ENCODE measurements around the gene PTCD1.
A peak's percentile ranks its signal among the peaks of the same experiment; 100 is the strongest.

The PTCD1 gene

DNA sequence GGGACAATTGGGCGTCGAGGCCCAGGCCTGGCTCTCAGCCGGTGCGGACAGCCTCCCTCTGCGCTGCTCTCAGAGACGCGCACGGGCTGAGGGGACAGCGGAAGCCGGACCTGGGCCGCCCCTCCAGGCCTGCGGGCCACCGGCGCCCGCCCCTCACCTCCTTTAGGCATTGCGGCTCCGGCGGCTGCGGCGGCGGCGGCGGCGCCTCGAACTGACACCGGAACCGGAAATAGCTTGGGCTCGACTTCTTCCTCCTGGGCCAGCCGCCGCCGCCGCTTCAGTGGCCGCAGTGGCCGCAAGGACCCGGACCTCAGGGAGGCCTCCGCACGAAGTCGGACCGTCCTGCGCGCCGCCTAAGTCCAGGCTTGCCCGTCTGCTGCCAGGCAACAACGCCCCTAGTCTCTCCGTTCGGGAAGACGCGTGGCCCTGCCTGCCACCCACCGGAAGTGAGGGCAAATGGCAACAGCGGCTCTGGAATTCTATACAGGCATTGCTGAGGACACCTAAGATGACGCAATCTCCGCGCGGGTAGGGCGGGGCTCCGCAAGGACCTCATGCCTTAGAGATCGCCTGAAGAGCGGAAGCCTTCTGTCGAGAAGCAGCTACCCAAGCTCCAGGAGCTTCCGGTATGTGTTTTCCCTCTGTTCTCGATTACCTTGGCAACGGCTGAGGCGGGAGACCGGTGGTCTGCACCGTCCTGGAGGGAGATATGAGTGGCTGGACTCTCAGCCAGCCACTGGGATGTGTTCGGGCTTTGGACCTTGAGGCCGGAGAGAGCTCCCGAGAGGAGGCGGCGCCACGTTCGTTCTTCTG, 30.0 kb downstream of the PTCD1 start, which contains the start of the genes BUD31 and PDAP1:
TSS of gene BUD31 (plus strand) at position 591 of the 813 bp plus-strand sequence. CDS start 2,124 bp downstream, outside the sequence.
TSS of gene PDAP1 (minus strand) at position 219 of the 813 bp plus-strand sequence. CDS start at position 170, 49 bp downstream.
- H3K9me3 ChIP-seq (ENCODE audit: control insufficient read depth, low read length): no peaks in the 10 kb centered on the region
- WGBS, 2 experiments (ENCODE audit: insufficient coverage in 2 of 2): 0% methylated on average over 52 to 67 of the region's 72 CpGs
- H3K36me3 ChIP-seq (ENCODE audit: control insufficient read depth, insufficient read depth, low read length): peaks cover 60% of the 10 kb centered on the region
- peak within 1 kb of the TSS; percentile 100 for H3K27ac ChIP-seq (ENCODE audit: low read depth, low read length, severe bottlenecking)
- peaks cover 10% of the 10 kb centered on the region for H3K4me1 ChIP-seq (ENCODE audit: control insufficient read depth, insufficient read depth, low read length, poor library complexity, severe bottlenecking)
- peak within 1 kb of the TSS; percentile 91 for H3K4me3 ChIP-seq (ENCODE audit: extremely low read depth, insufficient read depth, low read length, poor library complexity, severe bottlenecking)

DNA sequence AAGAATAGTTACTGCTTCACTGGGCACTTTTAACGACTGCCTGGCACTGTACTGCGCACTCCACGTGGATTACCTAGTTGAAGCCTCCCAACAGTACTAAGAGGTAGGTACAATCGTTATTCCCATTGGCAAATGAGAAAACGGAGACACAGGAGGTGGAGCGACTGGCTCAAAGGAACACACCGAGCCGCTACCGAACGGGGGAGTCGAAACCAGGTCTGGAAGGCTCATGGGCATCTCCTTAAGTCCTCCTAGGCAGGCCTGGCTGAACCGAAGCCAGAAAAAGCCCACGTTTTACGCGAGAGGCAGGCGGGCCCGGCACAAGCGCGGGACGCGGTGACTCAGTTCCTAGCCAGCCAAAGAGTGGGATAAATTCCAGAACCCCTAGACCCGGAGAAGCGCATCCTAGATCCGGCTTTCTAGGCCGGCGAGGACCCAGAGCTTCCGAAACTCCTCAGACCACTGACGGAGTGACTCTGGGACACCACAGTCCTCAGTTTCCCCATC, 30.7 kb downstream of the PTCD1 start:
- no peaks in the 10 kb centered on the region for H3K9me3 ChIP-seq (ENCODE audit: control insufficient read depth, low read length)
- H3K36me3 ChIP-seq (ENCODE audit: control insufficient read depth, insufficient read depth, low read length): peaks cover 60% of the 10 kb centered on the region
- peak overlapping the region; percentile 100 for H3K27ac ChIP-seq (ENCODE audit: low read depth, low read length, severe bottlenecking)
- 0 to 1% methylated on average over 28 of the region's 28 CpGs for WGBS, 2 experiments (ENCODE audit: insufficient coverage in 2 of 2)
- H3K4me1 ChIP-seq (ENCODE audit: control insufficient read depth, insufficient read depth, low read length, poor library complexity, severe bottlenecking): peaks cover 10% of the 10 kb centered on the region
- H3K4me3 ChIP-seq (ENCODE audit: extremely low read depth, insufficient read depth, low read length, poor library complexity, severe bottlenecking): peak overlapping the region; percentile 91

DNA sequence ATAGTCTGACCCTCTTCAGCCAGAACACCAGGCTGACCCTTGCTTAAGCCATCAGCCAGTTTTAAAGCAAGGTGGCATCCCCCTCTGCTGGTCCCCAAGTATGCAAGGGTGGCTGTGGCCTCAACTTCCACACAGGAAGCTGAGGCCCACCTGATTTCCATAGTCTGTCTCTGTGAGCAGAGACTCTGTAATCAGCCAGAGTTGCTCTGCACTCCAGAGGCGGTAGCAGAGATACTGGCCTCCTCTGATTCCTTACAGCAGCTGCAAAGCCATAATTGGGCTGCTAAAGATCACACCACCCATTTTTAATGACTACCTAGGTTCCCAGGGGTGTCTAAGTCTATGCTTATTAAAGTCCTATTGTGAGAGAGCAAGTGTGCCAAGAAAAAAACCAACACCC, 32.0 kb downstream of the PTCD1 start:
- 86 to 100% methylated on average over 1 of the region's 1 CpG for WGBS, 2 experiments (ENCODE audit: insufficient coverage in 2 of 2)
- Histone ChIP-seq H3K4me1 (ENCODE audit: control insufficient read depth, insufficient read depth, low read length, poor library complexity, severe bottlenecking) (peaks cover 10% of the 10 kb centered on the region), H3K9me3 (ENCODE audit: control insufficient read depth, low read length) (no peaks in the 10 kb centered on the region), H3K36me3 (ENCODE audit: control insufficient read depth, insufficient read depth, low read length) (peaks cover 58% of the 10 kb centered on the region), H3K4me3 (ENCODE audit: extremely low read depth, insufficient read depth, low read length, poor library complexity, severe bottlenecking) (peak overlapping the region; percentile 91), H3K27ac (ENCODE audit: low read depth, low read length, severe bottlenecking) (no peak overlapping the region)

DNA sequence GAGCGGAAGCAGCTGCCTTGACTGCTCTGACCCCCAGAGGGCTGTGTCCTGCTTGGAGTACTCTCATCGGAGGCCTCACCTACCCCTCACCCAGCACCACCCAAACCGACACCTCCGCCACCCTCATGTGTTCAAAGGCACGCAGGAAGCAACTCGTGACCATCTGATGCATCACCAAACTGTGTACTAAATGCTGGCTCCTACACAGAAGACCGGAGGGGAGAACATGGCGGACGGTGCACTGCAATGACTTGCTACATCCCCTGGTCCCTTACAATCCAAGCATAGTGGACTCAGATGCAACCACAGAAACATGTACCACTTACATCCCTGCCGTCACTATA, 33.6 kb downstream of the PTCD1 start:
- Histone ChIP-seq H3K36me3 (ENCODE audit: control insufficient read depth, insufficient read depth, low read length) (peaks cover 58% of the 10 kb centered on the region), H3K4me1 (ENCODE audit: control insufficient read depth, insufficient read depth, low read length, poor library complexity, severe bottlenecking) (peaks cover 10% of the 10 kb centered on the region), H3K27ac (ENCODE audit: low read depth, low read length, severe bottlenecking) (no peak overlapping the region), H3K9me3 (ENCODE audit: control insufficient read depth, low read length) (no peaks in the 10 kb centered on the region), H3K4me3 (ENCODE audit: extremely low read depth, insufficient read depth, low read length, poor library complexity, severe bottlenecking) (no peak overlapping the region)
- 88 to 91% methylated on average over 7 to 8 of the region's 10 CpGs for WGBS, 2 experiments (ENCODE audit: insufficient coverage in 2 of 2)

DNA sequence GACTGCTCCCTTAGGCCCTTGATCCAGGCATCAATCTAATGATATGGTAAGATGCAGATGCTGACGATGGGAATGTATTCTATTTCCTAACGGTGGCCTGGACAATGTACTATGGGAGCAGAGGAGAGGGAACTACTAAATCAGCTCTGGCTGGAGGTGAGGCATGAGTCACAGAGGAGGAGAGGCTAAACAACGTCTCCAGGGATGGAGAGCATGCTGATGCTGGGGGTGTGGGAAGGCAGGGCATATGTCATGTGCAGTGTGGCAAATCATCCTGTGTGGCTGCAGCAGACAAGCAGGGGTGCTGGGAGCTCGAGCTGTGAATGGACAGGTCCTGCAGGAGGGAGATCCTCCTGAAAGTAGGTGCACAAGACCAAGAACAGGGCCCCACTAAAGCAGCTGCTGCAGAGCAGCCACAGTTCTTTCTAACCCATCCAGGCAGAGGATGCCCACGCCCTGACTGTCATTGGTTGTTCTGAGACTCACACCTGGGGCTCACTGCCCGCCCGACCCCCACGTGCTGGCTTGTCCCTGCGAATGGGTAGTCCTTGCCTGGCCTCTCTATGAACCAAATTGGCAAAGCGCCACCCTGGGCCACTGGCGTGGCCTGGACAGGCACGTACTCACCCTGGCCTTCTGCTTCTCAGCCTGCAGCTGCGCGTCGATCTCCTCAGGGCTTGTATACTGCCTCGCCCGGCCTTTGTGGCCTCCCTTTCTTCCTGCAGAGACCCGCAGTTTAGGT, 34.2 kb downstream of the PTCD1 start:
- H3K4me3 ChIP-seq (ENCODE audit: extremely low read depth, insufficient read depth, low read length, poor library complexity, severe bottlenecking): no peak overlapping the region
- H3K9me3 ChIP-seq (ENCODE audit: control insufficient read depth, low read length): no peaks in the 10 kb centered on the region
- no peak overlapping the region for H3K27ac ChIP-seq (ENCODE audit: low read depth, low read length, severe bottlenecking)
- WGBS, 2 experiments (ENCODE audit: insufficient coverage in 2 of 2): 95% methylated on average over 16 to 17 of the region's 18 CpGs
- peaks cover 64% of the 10 kb centered on the region for H3K36me3 ChIP-seq (ENCODE audit: control insufficient read depth, insufficient read depth, low read length)
- peaks cover 10% of the 10 kb centered on the region for H3K4me1 ChIP-seq (ENCODE audit: control insufficient read depth, insufficient read depth, low read length, poor library complexity, severe bottlenecking)

DNA sequence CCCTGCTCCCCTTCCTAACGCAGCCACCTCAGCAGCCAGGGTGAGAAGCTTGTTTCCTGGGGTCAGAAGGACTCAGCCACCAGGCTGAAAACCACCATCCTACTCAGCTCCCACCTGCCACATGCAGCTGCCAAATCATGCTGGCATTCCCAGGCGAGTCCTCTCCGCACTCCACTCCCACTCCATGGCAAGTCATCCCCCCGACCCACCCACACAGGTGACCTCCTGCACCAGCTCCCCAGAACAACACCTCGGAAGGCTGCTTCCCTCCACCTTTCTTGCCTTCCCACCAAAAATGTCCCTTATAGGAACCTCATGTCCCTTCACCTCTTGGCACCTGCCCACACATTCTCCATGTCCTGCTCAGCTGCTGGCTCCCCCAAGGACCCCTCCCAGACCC, 34.8 kb downstream of the PTCD1 start:
- peaks cover 10% of the 10 kb centered on the region for H3K4me1 ChIP-seq (ENCODE audit: control insufficient read depth, insufficient read depth, low read length, poor library complexity, severe bottlenecking)
- H3K27ac ChIP-seq (ENCODE audit: low read depth, low read length, severe bottlenecking): no peak overlapping the region
- H3K36me3 ChIP-seq (ENCODE audit: control insufficient read depth, insufficient read depth, low read length): peaks cover 70% of the 10 kb centered on the region
- WGBS, 2 experiments (ENCODE audit: insufficient coverage in 2 of 2): 94 to 100% methylated on average over 4 to 5 of the region's 5 CpGs
- H3K4me3 ChIP-seq (ENCODE audit: extremely low read depth, insufficient read depth, low read length, poor library complexity, severe bottlenecking): no peak overlapping the region
- H3K9me3 ChIP-seq (ENCODE audit: control insufficient read depth, low read length): no peaks in the 10 kb centered on the region

DNA sequence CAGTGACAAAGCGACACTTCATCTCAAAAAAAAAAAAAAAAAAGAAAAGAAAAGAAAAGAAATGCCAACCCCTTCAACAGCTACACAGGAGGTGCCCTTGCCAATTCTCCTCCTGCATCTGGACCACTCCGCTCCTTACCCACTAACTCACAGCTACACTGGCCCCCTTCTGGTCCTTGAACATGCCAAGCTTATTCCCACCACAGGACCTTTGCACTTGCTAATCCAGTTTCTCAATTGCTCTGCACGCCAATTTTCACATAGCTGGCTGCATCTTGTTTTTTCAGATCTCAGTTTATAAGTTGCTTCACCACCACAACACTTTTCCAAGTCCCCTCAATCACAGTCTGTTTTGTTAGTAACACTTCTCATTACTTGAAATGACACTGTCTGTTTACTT, 35.7 kb downstream of the PTCD1 start:
- WGBS, 2 experiments (ENCODE audit: insufficient coverage in 2 of 2): 93 to 100% methylated on average over 2 of the region's 3 CpGs
- Histone ChIP-seq H3K4me1 (ENCODE audit: control insufficient read depth, insufficient read depth, low read length, poor library complexity, severe bottlenecking) (peaks cover 10% of the 10 kb centered on the region), H3K9me3 (ENCODE audit: control insufficient read depth, low read length) (no peaks in the 10 kb centered on the region), H3K36me3 (ENCODE audit: control insufficient read depth, insufficient read depth, low read length) (peaks cover 79% of the 10 kb centered on the region), H3K4me3 (ENCODE audit: extremely low read depth, insufficient read depth, low read length, poor library complexity, severe bottlenecking) (no peak overlapping the region), H3K27ac (ENCODE audit: low read depth, low read length, severe bottlenecking) (no peak overlapping the region)

DNA sequence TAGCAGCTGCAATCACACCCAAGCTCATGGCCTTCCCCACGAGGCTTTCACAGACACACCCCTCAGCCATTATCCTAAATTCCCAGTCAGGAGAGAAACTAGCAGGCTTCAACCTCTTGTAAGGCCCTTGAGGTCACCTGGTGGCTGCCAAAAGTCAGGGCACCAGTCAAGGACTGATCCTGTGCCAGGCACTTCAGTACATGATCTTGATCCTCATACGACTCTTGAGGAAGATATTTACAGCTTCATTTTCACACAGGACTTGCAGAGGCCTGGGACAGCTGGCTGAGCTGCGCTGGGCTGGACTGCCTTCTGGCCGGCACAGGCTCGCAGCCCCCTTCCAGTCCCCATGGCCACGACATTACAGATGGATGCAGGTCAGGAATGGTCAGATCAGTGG, 39.0 kb downstream of the PTCD1 start:
- no peaks in the 10 kb centered on the region for H3K9me3 ChIP-seq (ENCODE audit: control insufficient read depth, low read length)
- peaks cover 93% of the 10 kb centered on the region for H3K36me3 ChIP-seq (ENCODE audit: control insufficient read depth, insufficient read depth, low read length)
- H3K27ac ChIP-seq (ENCODE audit: low read depth, low read length, severe bottlenecking): no peak overlapping the region
- WGBS, 2 experiments (ENCODE audit: insufficient coverage in 2 of 2): 79 to 100% methylated on average over 2 to 5 of the region's 6 CpGs
- peaks cover 2% of the 10 kb centered on the region for H3K4me1 ChIP-seq (ENCODE audit: control insufficient read depth, insufficient read depth, low read length, poor library complexity, severe bottlenecking)
- H3K4me3 ChIP-seq (ENCODE audit: extremely low read depth, insufficient read depth, low read length, poor library complexity, severe bottlenecking): no peak overlapping the region

DNA sequence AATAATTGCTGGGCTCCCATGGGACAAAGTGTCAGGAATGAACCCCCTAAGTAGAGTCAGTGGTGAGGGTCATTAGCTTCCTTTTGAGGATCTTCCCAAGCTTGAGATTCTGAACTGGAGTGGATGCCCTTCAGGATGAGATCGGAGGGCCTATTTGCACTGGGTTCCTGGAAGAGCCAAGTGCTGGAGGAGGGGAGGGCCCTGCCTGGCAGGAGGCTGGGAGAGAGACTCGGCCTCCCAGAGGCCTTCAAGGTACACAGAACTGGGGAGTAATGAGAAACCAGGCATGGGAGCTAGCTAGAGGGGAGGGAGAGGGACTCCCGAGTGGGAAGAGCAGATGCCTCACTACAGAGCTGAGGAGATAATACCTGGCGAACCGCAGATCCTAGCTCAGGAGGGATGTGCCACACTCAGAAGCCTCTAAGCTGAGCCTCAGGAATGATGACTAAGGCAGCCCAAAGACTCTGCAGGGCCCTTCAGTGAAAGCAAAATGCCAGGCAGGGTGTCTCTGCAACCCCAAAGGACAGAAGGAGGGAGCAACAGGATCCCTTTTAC, 39.6 kb downstream of the PTCD1 start:
- H3K27ac ChIP-seq (ENCODE audit: low read depth, low read length, severe bottlenecking): no peak overlapping the region
- 92% methylated on average over 4 to 5 of the region's 5 CpGs for whole genome bisulfite sequencing, 2 experiments (ENCODE audit: insufficient coverage in 2 of 2)
- peaks cover 93% of the 10 kb centered on the region for H3K36me3 ChIP-seq (ENCODE audit: control insufficient read depth, insufficient read depth, low read length)
- H3K4me3 ChIP-seq (ENCODE audit: extremely low read depth, insufficient read depth, low read length, poor library complexity, severe bottlenecking): no peak overlapping the region
- peaks cover 2% of the 10 kb centered on the region for H3K4me1 ChIP-seq (ENCODE audit: control insufficient read depth, insufficient read depth, low read length, poor library complexity, severe bottlenecking)
- H3K9me3 ChIP-seq (ENCODE audit: control insufficient read depth, low read length): no peaks in the 10 kb centered on the region

DNA sequence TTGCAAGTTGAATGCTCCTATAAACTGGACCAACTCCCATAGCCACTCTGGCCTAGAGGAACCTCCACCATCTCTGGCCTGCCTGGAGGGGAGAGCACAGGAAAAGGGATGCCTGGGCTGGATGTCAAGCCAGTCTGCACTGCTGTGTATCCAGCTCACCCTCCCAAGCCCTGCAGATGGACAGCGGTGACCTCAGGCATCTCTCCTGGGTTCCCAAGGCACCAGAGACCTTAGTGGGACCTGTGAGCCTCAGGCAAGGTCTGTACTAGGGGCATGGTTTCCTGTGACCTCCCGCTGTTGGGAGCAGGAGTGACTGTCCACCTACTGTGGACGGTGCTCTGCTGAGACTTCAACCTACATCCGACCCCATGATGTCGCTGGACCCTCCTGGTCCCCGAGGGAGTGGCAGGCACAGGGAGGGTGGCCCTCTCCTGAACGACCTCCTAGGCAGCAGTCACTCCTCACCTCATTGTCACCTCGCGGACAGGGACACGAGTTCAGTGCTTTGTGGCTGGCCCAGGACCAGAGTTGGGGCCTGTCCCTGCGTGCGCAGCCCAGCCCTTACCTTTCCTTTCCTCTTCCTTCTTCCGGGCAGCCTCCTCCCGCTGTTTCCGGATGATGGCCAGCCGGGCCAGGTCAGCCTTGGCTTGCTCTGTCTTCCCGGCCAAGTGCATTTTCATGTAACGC, 41.2 kb downstream of the PTCD1 start:
- Histone ChIP-seq H3K4me3 (ENCODE audit: extremely low read depth, insufficient read depth, low read length, poor library complexity, severe bottlenecking) (no peak overlapping the region), H3K36me3 (ENCODE audit: control insufficient read depth, insufficient read depth, low read length) (peaks cover 85% of the 10 kb centered on the region), H3K27ac (ENCODE audit: low read depth, low read length, severe bottlenecking) (no peak overlapping the region), H3K4me1 (ENCODE audit: control insufficient read depth, insufficient read depth, low read length, poor library complexity, severe bottlenecking) (peaks cover 12% of the 10 kb centered on the region), H3K9me3 (ENCODE audit: control insufficient read depth, low read length) (no peaks in the 10 kb centered on the region)
- 95 to 97% methylated on average over 10 to 14 of the region's 18 CpGs for WGBS, 2 experiments (ENCODE audit: insufficient coverage in 2 of 2)

Data from mesodermal cell (in vitro differentiated cells).